Smooth muscle cell (in vitro differentiated cells): ENCODE results near the gene ACAA1. TPM values are rescaled to one million over a fixed set of nuclear protein-coding genes. Genes with fewer than 3 reads are reported as not detected.
"Not testable (repeated sequence)": the region's sequence is repeated elsewhere in the genome, so short reads cannot be mapped to it uniquely, and the experiment has no call there.

Source experiments
- DNase-seq: peaks from one replicate; lab custom pipeline; 2025; ENCODE audit not compliant: unreplicated experiment; lab: John Stamatoyannopoulos, UW
- H2AFZ ChIP-seq: fragments of 200-600 bp; sonication (generic); 2 replicates; pipeline ENCODE4 v1.6.0; 2016; ENCODE audit warnings: antibody characterized with exemption, low read depth, mild to moderate bottlenecking
- H3F3A ChIP-seq: fragments of 200-600 bp; sonication (generic); 2 replicates; pipeline ENCODE4 v1.6.0; 2017; ENCODE audit warnings: antibody characterized with exemption, low read depth
- H3K27ac ChIP-seq: fragments of 200-600 bp; sonication (generic); 2 replicates; pipeline ENCODE4 v1.5.1; 2016; ENCODE audit warnings: low read depth, mild to moderate bottlenecking
- H3K27me3 ChIP-seq: fragments of 200-600 bp; sonication (generic); 2 replicates; pipeline ENCODE4 v1.6.1; 2016; ENCODE audit warnings: low read depth, mild to moderate bottlenecking
- H3K36me3 ChIP-seq: fragments of 200-600 bp; sonication (generic); 2 replicates; pipeline ENCODE4 v1.5.1; 2016; ENCODE audit warnings: low read depth
- H3K4me1 ChIP-seq: fragments of 200-600 bp; sonication (generic); 2 replicates; pipeline ENCODE4 v1.5.1; 2016; ENCODE audit warnings: low read depth
- H3K4me2 ChIP-seq: fragments of 200-600 bp; sonication (generic); 2 replicates; pipeline ENCODE4 v1.6.0; 2016; ENCODE audit warnings: mild to moderate bottlenecking
- H3K4me3 ChIP-seq: fragments of 200-600 bp; sonication (generic); 2 replicates; pipeline ENCODE4 v1.5.1; 2016; ENCODE audit warnings: mild to moderate bottlenecking
- H3K79me2 ChIP-seq: fragments of 200-600 bp; sonication (generic); 2 replicates; pipeline ENCODE4 v1.6.0; 2016; ENCODE audit warnings: low read depth, mild to moderate bottlenecking
- H3K9ac ChIP-seq: fragments of 200-600 bp; sonication (generic); 2 replicates; pipeline ENCODE4 v1.6.0; 2016; ENCODE audit warnings: low read depth
- H3K9me3 ChIP-seq: fragments of 200-600 bp; sonication (generic); replicated peaks from 2 replicates; pipeline ENCODE4 v1.5.1; 2016; ENCODE audit warnings: low read depth
- H4K20me1 ChIP-seq: fragments of 200-600 bp; sonication (generic); 2 replicates; pipeline ENCODE4 v1.6.0; 2016; ENCODE audit warnings: low read depth
- CTCF ChIP-seq: fragments of 200-600 bp; sonication (generic); IDR thresholded peaks from 2 replicates; pipeline ENCODE4 v1.5.1; 2017; ENCODE audit warnings: borderline replicate concordance, mild to moderate bottlenecking, antibody characterized with exemption; ENCODE audit not compliant: insufficient read depth, poor library complexity, severe bottlenecking
- WGBS: methylation state at CpG from one replicate; pipeline ENCODE4 v1.1.7; 2016; ENCODE audit warnings: low lambda C conversion rate; 5-methylcytosine and 5-hydroxymethylcytosine counted together
- polyA plus RNA-seq: library from polyadenylated mRNA; unstranded; fragments of >200 nt; fragmentation: Nextera tagmentation; extraction: Ambion mirVana; gene quantifications from 2 replicates; pipeline ENCODE4 v1.2.1, GENCODE V29; 2016
- total RNA-seq: library from RNA; depleted of rRNA; stranded (reverse); fragments of >200 nt; gene quantifications from 2 replicates; pipeline ENCODE4 v1.2.3, GENCODE V29; 2014

The ACAA1 gene
- total and polyA plus RNA-seq, 2 experiments from 2014 or later = 22.7 to 41.8 TPM

DNA sequence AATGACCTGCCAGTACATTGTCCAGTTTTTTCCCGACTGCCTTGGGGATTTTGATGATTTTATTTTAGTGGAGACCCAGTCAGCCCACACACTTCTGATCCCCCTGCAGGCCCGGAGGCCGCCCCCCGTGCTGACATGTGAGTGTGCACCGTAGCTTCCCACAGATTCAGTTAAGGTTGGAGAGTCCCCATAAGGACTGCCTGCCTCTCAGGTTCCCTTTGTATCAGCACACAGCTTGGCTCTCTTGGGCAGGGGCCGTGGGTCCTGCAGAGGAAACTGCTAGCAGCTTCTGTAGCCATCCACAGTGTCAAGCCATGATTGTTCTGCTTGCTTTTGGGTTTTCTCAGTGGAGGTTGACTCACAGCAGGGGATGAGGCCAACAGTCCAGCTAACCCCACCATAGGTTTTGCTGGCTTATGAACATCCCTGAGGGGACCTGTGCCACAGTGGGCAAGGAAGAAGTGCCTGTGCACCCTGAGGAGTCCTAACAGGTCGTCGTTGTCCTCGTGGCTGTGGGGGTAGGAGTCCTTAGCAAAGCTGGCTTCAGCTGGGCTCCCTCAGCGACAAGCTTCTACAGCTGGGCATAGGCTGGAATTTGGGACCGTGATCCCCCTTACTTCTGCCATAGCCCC lies 51.5 kb downstream of the ACAA1 start:
- no peak for DNase-seq
- no peak overlapping the region for H3K4me3 ChIP-seq
- no peaks in the 10 kb centered on the region for H3K36me3 ChIP-seq
- no peak overlapping the region for H3K4me2 ChIP-seq
- TF ChIP-seq CTCF = no peak
- 93% methylated on average over 11 of the region's 11 CpGs for WGBS
- no peak overlapping the region for H3K9ac ChIP-seq
- no peaks in the 10 kb centered on the region for H3K27me3 ChIP-seq
- H3K9me3 ChIP-seq = no peaks in the 10 kb centered on the region
- no peak overlapping the region for H2AFZ ChIP-seq
- no peak overlapping the region for H3K27ac ChIP-seq
- no peaks in the 10 kb centered on the region for H3F3A ChIP-seq
- H3K4me1 ChIP-seq = no peaks in the 10 kb centered on the region
- no peaks in the 10 kb centered on the region for H4K20me1 ChIP-seq
- H3K79me2 ChIP-seq = no peaks in the 10 kb centered on the region

DNA sequence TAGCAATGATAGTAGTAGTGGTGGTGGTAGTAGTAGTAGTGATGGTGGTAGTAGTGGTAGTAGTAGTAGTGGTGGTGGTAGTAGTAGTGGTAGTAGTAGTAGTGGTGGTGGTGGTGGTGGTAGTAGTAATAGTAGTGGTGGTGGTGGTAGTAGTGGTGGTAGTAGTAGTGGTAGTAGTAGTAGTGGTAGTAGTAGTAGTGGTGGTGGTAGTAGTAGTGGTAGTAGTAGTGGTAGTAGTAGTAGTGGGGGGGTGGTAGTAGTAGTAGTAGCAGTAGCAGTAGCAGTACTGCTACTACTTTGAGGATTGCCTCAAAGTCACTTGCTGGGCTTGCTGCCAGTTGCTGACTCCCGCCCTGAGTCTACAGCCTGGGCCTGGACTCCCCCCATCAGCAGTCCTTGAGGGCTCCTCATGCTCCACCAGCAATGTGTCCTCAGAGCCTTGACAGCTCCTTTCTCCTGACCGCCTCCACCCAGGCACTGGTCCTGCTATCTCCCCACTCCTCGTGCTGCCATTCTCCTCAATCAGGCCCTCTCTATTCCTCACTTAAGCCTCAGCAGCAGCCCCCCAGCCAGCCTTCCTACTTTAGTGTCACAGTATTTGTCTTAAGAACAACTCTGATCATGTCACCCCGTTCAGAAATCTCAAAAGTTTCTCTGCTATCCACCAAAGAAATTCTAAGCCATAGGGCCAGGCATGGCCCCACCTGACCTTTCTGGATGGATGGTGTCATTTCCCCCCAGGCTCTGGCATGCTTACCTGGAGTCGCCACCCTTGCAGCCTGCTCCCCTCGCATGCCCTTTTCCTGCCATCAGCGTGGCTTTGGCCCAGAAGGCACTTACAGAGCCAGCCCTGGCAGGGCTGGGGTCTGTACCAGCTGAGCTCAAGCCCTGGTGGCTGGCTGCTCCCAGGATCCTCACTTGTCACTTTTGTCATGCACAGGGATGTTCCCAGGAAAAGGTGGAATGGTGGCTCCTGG lies 52.3 kb downstream of the ACAA1 start:
- H3K4me1 ChIP-seq = no peaks in the 10 kb centered on the region
- H3K4me2 ChIP-seq = no peak overlapping the region
- DNase-seq = no peak
- no peaks in the 10 kb centered on the region for H3K27me3 ChIP-seq
- no peak for TF ChIP-seq CTCF
- no peaks in the 10 kb centered on the region for H3F3A ChIP-seq
- H3K27ac ChIP-seq = no peak overlapping the region
- H3K4me3 ChIP-seq = no peak overlapping the region
- no peaks in the 10 kb centered on the region for H3K36me3 ChIP-seq
- H3K9me3 ChIP-seq = no peaks in the 10 kb centered on the region
- H4K20me1 ChIP-seq = no peaks in the 10 kb centered on the region
- H3K79me2 ChIP-seq = no peaks in the 10 kb centered on the region
- no peak overlapping the region for H2AFZ ChIP-seq
- WGBS = 91% methylated on average over 6 of the region's 7 CpGs
- H3K9ac ChIP-seq = no peak overlapping the region

GRCh38 chr3:38083871-38084333 lies 53.0 kb downstream of the ACAA1 start:
- Histone ChIP-seq H3K4me2 (no peak overlapping the region), H3K27me3 (no peaks in the 10 kb centered on the region), H3K9ac (no peak overlapping the region), H4K20me1 (no peaks in the 10 kb centered on the region), H3K9me3 (no peaks in the 10 kb centered on the region), H3K79me2 (no peaks in the 10 kb centered on the region), H3F3A (no peaks in the 10 kb centered on the region), H3K27ac (no peak overlapping the region), H2AFZ (no peak overlapping the region), H3K4me3 (no peak overlapping the region), H3K4me1 (no peaks in the 10 kb centered on the region), H3K36me3 (no peaks in the 10 kb centered on the region)
- 95% methylated on average over 13 of the region's 13 CpGs for WGBS
- no peak for DNase-seq
- no peak for TF ChIP-seq CTCF

DNA sequence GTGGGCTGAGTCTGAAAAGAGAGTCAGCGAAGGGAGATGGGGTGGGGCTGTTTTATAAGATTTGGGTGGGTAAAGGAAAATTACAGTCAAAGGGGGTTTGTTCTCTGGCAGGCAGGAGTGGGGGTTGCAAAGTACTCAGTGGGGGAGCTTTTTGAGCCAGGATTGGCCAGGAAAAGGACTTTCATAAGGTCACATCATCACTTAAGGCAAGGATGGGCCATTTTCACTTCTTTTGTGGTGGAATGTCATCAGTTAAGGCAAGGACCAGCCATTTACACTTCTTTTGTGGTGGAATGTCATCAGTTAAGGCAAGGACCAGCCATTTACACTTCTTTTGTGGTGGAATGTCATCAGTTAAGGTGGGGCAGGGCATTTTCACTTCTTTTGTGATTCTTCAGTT lies 53.7 kb downstream of the ACAA1 start:
- not testable (repeated sequence) for H3K36me3 ChIP-seq, H3K4me3 ChIP-seq, H4K20me1 ChIP-seq, H3K9me3 ChIP-seq, H3F3A ChIP-seq, H3K4me1 ChIP-seq, H3K9ac ChIP-seq, H3K79me2 ChIP-seq, H3K27me3 ChIP-seq, H2AFZ ChIP-seq, DNase-seq, H3K4me2 ChIP-seq, H3K27ac ChIP-seq
- no CpG with 5 or more reads among the region's 1 CpG for WGBS

GRCh38 chr3:38082296-38082695 lies 54.6 kb downstream of the ACAA1 start:
- H3F3A ChIP-seq, H4K20me1 ChIP-seq, H3K27me3 ChIP-seq, H3K4me1 ChIP-seq, DNase-seq, H3K9me3 ChIP-seq, H3K27ac ChIP-seq, H3K9ac ChIP-seq, H3K36me3 ChIP-seq, H3K79me2 ChIP-seq, H3K4me3 ChIP-seq, H3K4me2 ChIP-seq, H2AFZ ChIP-seq: not testable (repeated sequence)
- 95% methylated on average over 14 of the region's 16 CpGs for WGBS

DNA sequence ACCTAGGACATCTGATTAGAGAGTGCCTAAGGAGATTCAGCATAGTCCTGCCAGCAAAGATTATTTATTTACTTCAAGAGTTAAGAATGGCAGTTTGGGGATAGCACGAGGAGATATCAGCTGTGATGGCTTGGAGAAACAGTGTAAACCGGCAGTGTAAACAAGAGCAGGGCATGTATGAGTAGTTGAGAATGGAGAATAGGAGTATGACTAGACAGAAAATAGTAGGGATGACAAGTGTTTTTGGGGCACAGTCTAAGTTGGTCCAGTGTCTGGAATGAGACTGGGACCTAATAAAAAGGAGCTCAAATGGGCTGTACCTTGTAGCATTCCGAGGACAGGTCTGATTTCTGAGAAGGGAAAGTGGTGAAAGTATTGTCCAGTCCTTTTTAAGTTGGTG lies 59.9 kb downstream of the ACAA1 start:
- 65% methylated on average over 3 of the region's 3 CpGs for WGBS
- not testable (repeated sequence) for DNase-seq, H3K9ac ChIP-seq, H3K27me3 ChIP-seq, H3K27ac ChIP-seq, H2AFZ ChIP-seq, H3K9me3 ChIP-seq, H3K36me3 ChIP-seq, H3K4me3 ChIP-seq, H3K4me2 ChIP-seq, H3K79me2 ChIP-seq, H3K4me1 ChIP-seq, H4K20me1 ChIP-seq, H3F3A ChIP-seq
